IMR-90 (cell line): ENCODE results near the gene EPB41L1.

Source experiments
- BHLHE40 ChIP-seq: fragments of 150-350 bp; IDR thresholded peaks from 2 replicates; pipeline ENCODE4 v1.6.1; 2016; ENCODE audit warnings: mild to moderate bottlenecking, low read depth, low read length
- CEBPB ChIP-seq: IDR thresholded peaks from 2 replicates; pipeline ENCODE4 v1.6.1; 2012; ENCODE audit warnings: low read depth, low read length, improper control_type of control experiment
- CHD1 ChIP-seq: IDR thresholded peaks from 2 replicates; pipeline ENCODE4 v1.6.1; 2012; ENCODE audit warnings: low read depth, low read length, improper control_type of control experiment
- CTCF ChIP-seq: conservative IDR thresholded peaks from 2 replicates; pipeline ENCODE4 v1.5.1; 2012; ENCODE audit warnings: mild to moderate bottlenecking, low read depth, low read length, improper control_type of control experiment
- FOS ChIP-seq: fragments of 150-350 bp; IDR thresholded peaks from 2 replicates; pipeline ENCODE4 v1.6.1; 2016; ENCODE audit warnings: low read depth, low read length
- MAFK ChIP-seq: IDR thresholded peaks from 2 replicates; pipeline ENCODE4 v1.6.1; 2012; ENCODE audit warnings: low read depth, low read length, improper control_type of control experiment
- MXI1 ChIP-seq: IDR thresholded peaks from 2 replicates; pipeline ENCODE4 v1.6.1; 2012; ENCODE audit warnings: low read depth, mild to moderate bottlenecking, low read length, moderate library complexity, borderline replicate concordance
- POLR2A ChIP-seq: IDR thresholded peaks from 2 replicates; pipeline ENCODE4 v1.6.1; 2012; ENCODE audit warnings: mild to moderate bottlenecking, low read depth, low read length
- RAD21 ChIP-seq: IDR thresholded peaks from 2 replicates; pipeline ENCODE4 v1.6.1; 2012; ENCODE audit warnings: low read length, improper control_type of control experiment
- RCOR1 ChIP-seq: IDR thresholded peaks from 2 replicates; pipeline ENCODE4 v1.6.1; 2012; ENCODE audit warnings: mild to moderate bottlenecking, low read length, improper control_type of control experiment; ENCODE audit not compliant: insufficient replicate concordance
- RFX5 ChIP-seq: IDR thresholded peaks from 2 replicates; pipeline ENCODE4 v1.8.0; 2012; ENCODE audit warnings: low read depth, mild to moderate bottlenecking, low read length, moderate library complexity

DNA sequence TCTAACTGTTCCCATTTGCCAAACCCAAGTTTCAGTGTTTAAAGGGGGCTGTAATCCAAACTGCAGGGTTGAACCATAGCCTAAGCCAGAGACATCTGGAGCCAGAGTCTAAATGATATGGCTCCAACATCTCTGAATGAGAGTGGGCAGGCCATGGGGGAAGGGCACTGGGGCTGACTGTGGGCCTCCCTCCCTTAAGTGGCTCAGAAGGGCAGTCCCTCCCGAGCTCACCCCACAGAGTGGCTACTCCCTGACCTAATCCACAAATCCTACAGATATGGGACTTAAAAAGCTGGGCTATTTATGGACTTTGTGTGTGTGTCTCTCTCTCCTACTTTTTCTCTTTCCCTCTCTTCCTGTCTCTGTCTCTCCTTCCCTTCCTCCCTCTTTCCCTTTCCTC is 45.9 kb downstream of the EPB41L1 start:
- no peak for TF ChIP-seq CTCF
- no peak for TF ChIP-seq POLR2A
- TF ChIP-seq FOS = no peak
- no peak for TF ChIP-seq RAD21
- no peak for TF ChIP-seq CHD1
- TF ChIP-seq MXI1 = no peak
- TF ChIP-seq CEBPB = no peak
- TF ChIP-seq RFX5 = no peak
- no peak for TF ChIP-seq RCOR1
- TF ChIP-seq MAFK = no peak
- TF ChIP-seq BHLHE40 = no peak
